GM10248 (cell line): ENCODE measurements around the gene BMI1.

Source experiments
- CTCF ChIA-PET: fragments of 300-600 bp; sonication (Branson Sonifier 250); formaldehyde crosslinking; extraction: SDS; loops from one replicate; lab custom pipeline; 2021; ENCODE audit warnings: antibody characterized with exemption; lab: Yijun Ruan, JAX
- POLR2A ChIA-PET: fragments of 350-650 bp; sonication (Branson Sonifier 250); formaldehyde crosslinking; extraction: SDS; loops from one replicate; lab custom pipeline; 2020; ENCODE audit warnings: antibody characterized with exemption; lab: Yijun Ruan, JAX
- DNase-seq: peaks from one replicate; pipeline ENCODE4 v3.0.0; 2012; ENCODE audit errors: extremely low spot score
- CTCF ChIP-seq: IDR thresholded peaks from 2 replicates; pipeline ENCODE4 v1.5.1; 2012; ENCODE audit warnings: mild to moderate bottlenecking, low read depth; ENCODE audit errors: extremely low read depth, missing control alignments, control extremely low read depth

BMI1 gene

GRCh38 chr10:22320591-22321155, at the start of gene BMI1:
Gene BMI1 (plus strand): TSS chr10:22321099. CDS start chr10:22326450, 5,351 bp downstream.
- POLR2A ChIA-PET: no interaction called here
- CTCF ChIA-PET: no interaction called here
- TF ChIP-seq CTCF: no peak
- peak; percentile 71 for DNase-seq

GRCh38 chr10:22271786-22272185, 49.1 kb upstream of the BMI1 start:
- ChIA-PET CTCF (interaction anchor here (1.3 to 1.6 kb wide), 2 partner anchors 10 to 26 kb away, joined by 3 to 7 read pairs; no protein-coding TSS in a partner anchor), POLR2A (no interaction called here)
- no peak for DNase-seq
- no peak for TF ChIP-seq CTCF

GRCh38 chr10:22278441-22278782, 42.5 kb upstream of the BMI1 start:
- CTCF ChIA-PET: interaction anchor here (1.3 kb wide), 1 partner anchor 14 kb away, joined by 4 read pairs; no protein-coding TSS in a partner anchor
- no peak for TF ChIP-seq CTCF
- POLR2A ChIA-PET: no interaction called here
- no peak for DNase-seq

DNA sequence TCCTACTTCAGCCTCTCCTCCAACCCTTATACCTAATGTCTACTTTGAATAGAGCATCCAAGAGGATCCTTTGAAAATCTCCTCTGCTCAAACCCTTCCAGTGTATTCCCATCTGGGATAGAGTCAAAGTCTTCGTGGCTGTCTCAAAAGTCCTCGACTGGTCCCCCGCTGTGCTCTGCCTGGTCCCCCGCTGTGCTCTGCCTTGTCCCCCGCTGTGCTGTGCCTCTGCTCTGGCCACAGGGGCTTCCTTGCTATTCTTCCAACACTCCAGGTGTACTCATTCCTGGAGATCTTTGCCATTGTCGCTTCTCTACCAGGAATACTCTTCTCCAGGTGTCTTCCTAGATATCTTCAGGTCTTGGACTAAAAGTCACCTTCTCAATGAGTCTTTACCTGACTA, 40.8 kb upstream of the BMI1 start:
- ChIA-PET CTCF (no interaction called here), POLR2A (no interaction called here)
- no peak for DNase-seq
- no peak for TF ChIP-seq CTCF

DNA sequence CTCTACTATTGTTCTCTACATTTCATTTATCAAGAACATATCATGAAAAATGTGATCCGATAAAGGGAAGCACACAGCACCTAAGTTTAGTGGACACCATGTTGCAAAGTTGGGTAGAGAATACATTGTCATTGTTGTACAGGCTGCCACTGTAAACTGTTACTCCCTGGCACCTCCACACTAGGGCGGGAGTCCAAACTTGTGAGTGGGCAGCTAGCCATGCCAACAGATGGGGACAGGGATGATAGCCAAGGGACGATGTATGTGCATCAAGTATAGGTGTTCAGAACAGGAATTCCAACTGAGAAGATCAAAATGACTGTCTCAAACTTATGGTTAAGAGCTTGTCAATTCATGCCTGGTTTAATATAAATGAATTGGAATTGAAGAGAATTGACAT, 35.8 kb upstream of the BMI1 start:
- ChIA-PET CTCF (interaction anchor here (1.0 to 3.9 kb wide), 4 partner anchors 11 to 20 kb away, joined by 3 to 17 read pairs (median 5); no protein-coding TSS in a partner anchor), POLR2A (no interaction called here)
- no peak for DNase-seq
- no peak for TF ChIP-seq CTCF

GRCh38 chr10:22293747-22294404, 27.0 kb upstream of the BMI1 start:
- CTCF ChIA-PET: interaction anchor here (0.9 kb wide), 1 partner anchor 34 kb away, joined by 3 read pairs; no protein-coding TSS in a partner anchor
- no peak for DNase-seq
- TF ChIP-seq CTCF: no peak
- POLR2A ChIA-PET: no interaction called here
